ENCODE measurements around the gene SETD7. TPM values are rescaled to one million over a fixed set of nuclear protein-coding genes. Genes with fewer than 3 reads are reported as not detected.

SETD7 gene
- total and polyA plus RNA-seq, 2 of the 8 experiments (the other 6 are each of a cell fraction or from before 2014, with no cell fraction given), result 1.5 to 4.6 TPM

DNA sequence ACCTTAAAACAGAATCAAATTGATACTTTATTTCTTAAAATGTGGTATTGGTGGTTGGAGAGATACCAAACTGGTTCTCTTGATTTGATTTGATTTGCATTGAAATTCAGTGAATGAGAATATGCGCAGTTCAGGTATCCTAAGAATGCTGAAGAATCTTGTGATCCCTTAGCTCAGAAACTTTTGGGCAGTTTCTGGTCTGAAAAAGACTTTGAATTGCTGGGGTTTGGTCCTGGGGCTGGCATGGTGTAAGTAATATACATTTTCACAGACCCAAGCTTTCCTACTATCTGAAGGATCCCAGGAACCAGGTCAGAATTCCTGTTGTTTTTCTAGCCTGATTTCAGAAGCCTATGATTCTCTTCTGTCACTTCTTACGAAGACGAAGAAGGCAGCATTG is 95.5 kb downstream of the SETD7 start:
- H3K27ac ChIP-seq (ENCODE audit: low read depth, low read length), result peak overlapping the region; percentile 32; the same call in 1 of the 2 replicates
- TF ChIP-seq TEAD4 (IDR thresholded peaks at IDR 0.05; ENCODE audit: low read depth, low read length) (peak; percentile 89), CHD1 (IDR thresholded peaks at IDR 0.05; ENCODE audit: low read depth, low read length) (no peak)

More for the DNA sequence above, 95.5 kb downstream of the SETD7 start:
- Histone ChIP-seq H4K8ac (ENCODE audit: extremely low read depth, insufficient read depth, low read length) (no peak overlapping the region), H2BK20ac (ENCODE audit: low read length) (no peak overlapping the region), H3K9me3 (ENCODE audit: insufficient read depth in 2 of 2, low read depth in 1 of 2, low read length in 1 of 2) (no peaks in the 10 kb centered on the region), H3K4ac (replicated peaks; ENCODE audit: insufficient read length, low read depth, low read length) (no peak overlapping the region), H3K14ac (ENCODE audit: insufficient read length) (no peak overlapping the region), H4K5ac (ENCODE audit: insufficient read length, low read depth, low read length) (no peak overlapping the region), H3K79me1 (ENCODE audit: low read depth, low read length) (peaks cover 4% of the 10 kb centered on the region; the same call in 1 of the 2 replicates), H3K18ac (ENCODE audit: extremely low read depth, low read length) (peak overlapping the region; percentile 25; the same call in 1 of the 2 replicates), H2BK15ac (ENCODE audit: low read length) (no peak overlapping the region), H3K4me1 (replicated peaks in 1 of 4; ENCODE audit: control insufficient read depth in 3 of 4, insufficient read depth in 4 of 4, low read length in 3 of 4) (peaks cover 2 to 10% (median 6%) of the 10 kb centered on the region in 4 experiments; a peak in 4 of 7 replicates), H2BK5ac (ENCODE audit: low read depth, low read length) (no peak overlapping the region), H3K4me3 (ENCODE audit: extremely low read depth in 1 of 4, insufficient read depth in 2 of 4, low read depth in 3 of 4, low read length in 4 of 4) (peak overlapping the region in 1 of 4 experiments; percentile 23; a peak in 1 of 8 replicates), H3K27me3 (replicated peaks in 1 of 4; ENCODE audit: control insufficient read depth in 3 of 4, extremely low read depth in 1 of 4, insufficient read depth in 3 of 4, low read length in 3 of 4) (no peaks in the 10 kb centered on the region), H3K56ac (replicated peaks; ENCODE audit: insufficient read length, low read depth, low read length) (no peak overlapping the region), H2BK12ac (ENCODE audit: low read depth, low read length) (no peak overlapping the region), H2AFZ (ENCODE audit: low read length) (no peak overlapping the region), H2AK5ac (ENCODE audit: low read depth, low read length) (no peak overlapping the region), H2BK120ac (replicated peaks; ENCODE audit: low read depth, low read length) (no peak overlapping the region), H3K9ac (replicated peaks in 1 of 4; ENCODE audit: extremely low read depth in 1 of 4, low read depth in 3 of 4, low read length in 3 of 4) (no peak overlapping the region; a peak in 2 of 7 replicates), H3K4me2 (ENCODE audit: insufficient read depth in 1 of 2, low read depth in 2 of 2, low read length in 2 of 2) (peak overlapping the region; percentile 34 to 46), H3K36me3 (ENCODE audit: control insufficient read depth in 2 of 4, insufficient read depth in 4 of 4, low read length in 3 of 4) (no peaks in the 10 kb centered on the region), H3K79me2 (ENCODE audit: control insufficient read depth in 1 of 2, insufficient read depth in 2 of 2, low read length in 2 of 2) (peaks cover 0 to 83% of the 10 kb centered on the region in 2 experiments; a peak in 2 of 4 replicates), H4K20me1 (replicated peaks in 1 of 2; ENCODE audit: control insufficient read depth in 1 of 2, insufficient read depth in 2 of 2, low read length in 2 of 2) (no peaks in the 10 kb centered on the region), H3K23ac (ENCODE audit: insufficient read length) (no peak overlapping the region), H4K91ac (replicated peaks; ENCODE audit: insufficient read length, low read length) (no peak overlapping the region), H3K23me2 (ENCODE audit: low read depth, low read length) (no peaks in the 10 kb centered on the region)
- peak in 1 of 2 experiments; percentile 41 for DNase-seq (ENCODE audit: low read depth in 1 of 2, low spot score in 2 of 2)
- WGBS, 2 experiments (ENCODE audit: extremely low coverage in 1 of 2, insufficient coverage in 1 of 2, insufficient read length in 1 of 2, insufficient replicate concordance in 2 of 2, low coverage in 1 of 2, low lambda C conversion rate in 2 of 2, missing lambda C conversion rate in 1 of 2), result 54% methylated on average over 3 of the region's 3 CpGs; no CpG with 5 or more reads in 1 of the 2 experiments
- no peak for FAIRE-seq
- ChIA-PET POLR2A (ENCODE audit: partially characterized antibody) (interaction anchor here (1.0 kb wide), 1 partner anchor 9 kb away, joined by 3 read pairs; no protein-coding TSS in a partner anchor), CTCF (ENCODE audit: partially characterized antibody) (interaction anchor here (0.9 to 1.8 kb wide), 6 partner anchors 9 to 168 kb away, joined by 3 to 7 read pairs (median 4); no protein-coding TSS in a partner anchor)

Measured in H1 (cell line).